ENCODE data around the gene XG.
"Not testable (repeated sequence)": the region's sequence is repeated elsewhere in the genome, so short reads cannot be mapped to it uniquely, and the experiment has no call there.

XG gene

DNA sequence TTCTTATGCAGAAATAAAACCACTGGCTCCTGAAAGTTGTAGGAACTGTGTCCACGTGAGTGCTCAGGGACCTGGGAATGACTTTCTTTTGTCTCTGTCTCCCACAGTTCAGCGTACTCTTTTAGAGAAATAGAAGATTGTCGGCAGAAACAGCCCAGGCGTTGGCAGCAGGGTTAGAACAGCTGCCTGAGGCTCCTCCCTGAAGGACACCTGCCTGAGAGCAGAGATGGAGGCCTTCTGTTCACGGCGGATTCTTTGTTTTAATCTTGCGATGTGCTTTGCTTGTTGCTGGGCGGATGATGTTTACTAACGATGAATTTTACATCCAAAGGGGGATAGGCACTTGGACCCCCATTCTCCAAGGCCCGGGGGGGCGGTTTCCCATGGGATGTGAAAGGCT is 11.2 kb upstream of the XG start:
- H3K36me3 Mint-ChIP-seq (ENCODE audit: low read depth): peaks cover 62% of the 10 kb centered on the region
- H3K27me3 Mint-ChIP-seq (ENCODE audit: low read depth): no peaks in the 10 kb centered on the region
- no peaks in the 10 kb centered on the region for H3K9me3 Mint-ChIP-seq
- peaks cover under 1% of the 10 kb centered on the region for H3K4me1 Mint-ChIP-seq
- no peak for TF ChIP-seq CTCF (IDR thresholded peaks at IDR 0.05; ENCODE audit: unreplicated experiment in 3 of 3)
- H3K4me3 Mint-ChIP-seq: no peak overlapping the region
- no peak overlapping the region for H3K27ac Mint-ChIP-seq

GRCh38 chrX:2741386-2741785 is 10.5 kb upstream of the XG start:
- H3K27ac Mint-ChIP-seq: no peak overlapping the region

DNA sequence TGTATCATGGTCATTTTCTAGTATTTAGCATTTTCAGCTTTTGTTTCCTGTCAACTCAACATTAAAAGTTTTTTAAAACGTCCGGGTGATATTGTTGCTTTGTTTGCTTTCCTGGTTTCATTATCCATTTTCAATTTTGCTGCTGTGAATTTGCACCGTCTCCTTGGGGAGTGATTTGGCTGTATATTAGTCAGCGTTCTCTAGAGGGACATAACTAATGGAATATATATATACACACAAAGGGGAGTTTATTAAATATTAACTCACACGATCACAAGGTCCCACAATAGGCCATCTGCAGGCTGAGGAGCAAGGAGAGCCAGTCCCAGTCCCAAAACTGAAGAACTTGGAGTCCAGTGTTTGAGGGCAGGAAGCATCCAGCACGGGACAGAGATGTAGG is 5.6 kb upstream of the XG start:
- peak overlapping the region; percentile 0 to 84 (median 41) for H3K27ac Mint-ChIP-seq
- not testable (repeated sequence) for H3K4me3 Mint-ChIP-seq; H3K9me3 Mint-ChIP-seq; H3K27me3 Mint-ChIP-seq (ENCODE audit: low read depth)
- H3K4me1 Mint-ChIP-seq: peaks cover 10% of the 10 kb centered on the region
- H3K36me3 Mint-ChIP-seq (ENCODE audit: low read depth): peaks cover 28% of the 10 kb centered on the region

More at GRCh38 chrX:2741386-2741785, 10.5 kb upstream of the XG start:
- Mint-ChIP-seq H3K27me3 (ENCODE audit: low read depth) (no peaks in the 10 kb centered on the region), H3K4me3 (no peak overlapping the region), H3K36me3 (ENCODE audit: low read depth) (peaks cover 62% of the 10 kb centered on the region), H3K9me3 (no peaks in the 10 kb centered on the region), H3K4me1 (peaks cover 7% of the 10 kb centered on the region)
- no peak for TF ChIP-seq CTCF (IDR thresholded peaks at IDR 0.05; ENCODE audit: unreplicated experiment in 3 of 3)

DNA sequence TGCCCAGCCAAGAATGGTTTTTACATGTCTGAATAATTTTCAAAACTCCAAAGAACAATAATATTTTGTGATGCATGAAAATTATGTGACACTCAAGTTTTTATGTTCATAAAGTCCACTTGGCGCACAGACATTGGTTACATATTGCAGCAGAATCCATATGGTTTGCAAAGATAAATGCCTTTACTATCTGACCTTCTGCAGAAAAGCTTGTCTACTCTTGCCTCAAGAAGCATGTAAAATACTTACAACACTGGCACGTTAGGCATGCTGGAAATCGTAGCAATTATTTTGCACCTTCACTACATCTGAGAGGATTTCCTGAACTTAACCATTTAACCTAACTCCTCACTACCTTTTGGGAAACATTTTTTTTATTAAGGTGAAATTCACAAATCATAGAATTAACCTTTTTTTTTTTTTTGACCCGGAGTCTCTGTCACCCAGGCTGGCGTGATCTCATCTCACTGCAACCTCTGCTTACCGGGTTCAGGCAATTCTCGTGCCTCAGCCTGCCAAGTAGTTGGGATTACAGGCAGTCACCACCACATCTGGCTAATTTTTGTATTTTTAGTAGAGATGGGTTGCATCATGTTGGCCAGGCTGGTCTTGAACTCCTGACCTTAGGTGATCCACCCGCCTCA is 3.5 kb upstream of the XG start:
- TF ChIP-seq CTCF (IDR thresholded peaks at IDR 0.05; ENCODE audit: unreplicated experiment in 3 of 3): no peak
- H3K4me1 Mint-ChIP-seq: peaks cover 10% of the 10 kb centered on the region
- H3K36me3 Mint-ChIP-seq (ENCODE audit: low read depth): peaks cover 14% of the 10 kb centered on the region
- peak overlapping the region in 1 of 3 experiments; percentile 28 for H3K27ac Mint-ChIP-seq
- no peaks in the 10 kb centered on the region for H3K27me3 Mint-ChIP-seq (ENCODE audit: low read depth)
- H3K9me3 Mint-ChIP-seq: no peaks in the 10 kb centered on the region
- H3K4me3 Mint-ChIP-seq: no peak overlapping the region

- H3K27me3 Mint-ChIP-seq (ENCODE audit: low read depth): no peaks in the 10 kb centered on the region
- no peak overlapping the region for H3K4me3 Mint-ChIP-seq
- H3K27ac Mint-ChIP-seq: no peak overlapping the region
- no peaks in the 10 kb centered on the region for H3K9me3 Mint-ChIP-seq
- peaks cover 10% of the 10 kb centered on the region for H3K36me3 Mint-ChIP-seq (ENCODE audit: low read depth)
- no peak for TF ChIP-seq CTCF (IDR thresholded peaks at IDR 0.05; ENCODE audit: unreplicated experiment in 3 of 3)
- H3K4me1 Mint-ChIP-seq: peaks cover 10% of the 10 kb centered on the region
These were observed 3.0 kb upstream of the XG start for GRCh38 chrX:2748815-2749188.

DNA sequence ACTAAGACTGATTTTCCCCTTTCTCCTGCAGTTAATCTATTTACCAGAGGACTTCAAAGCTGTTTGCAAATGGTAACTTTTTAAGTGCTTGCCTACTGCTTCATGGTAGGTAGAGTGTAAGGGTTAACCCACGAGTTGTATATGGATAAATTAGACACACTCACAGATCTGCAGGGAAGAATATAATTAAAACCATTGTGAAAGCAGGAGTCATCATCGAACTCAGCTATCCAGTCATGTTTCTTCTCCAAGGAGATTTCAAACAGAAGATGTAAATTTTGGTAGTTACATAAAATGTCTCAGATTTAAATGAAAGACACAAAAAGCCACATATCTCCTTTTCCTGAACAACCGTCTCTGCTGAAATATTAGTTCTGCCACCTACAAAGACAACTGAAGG is 549 bp upstream of the XG start:
- H3K27me3 Mint-ChIP-seq (ENCODE audit: low read depth): no peaks in the 10 kb centered on the region
- TF ChIP-seq CTCF (IDR thresholded peaks at IDR 0.05; ENCODE audit: unreplicated experiment in 3 of 3): no peak
- no peaks in the 10 kb centered on the region for H3K36me3 Mint-ChIP-seq (ENCODE audit: low read depth)
- H3K9me3 Mint-ChIP-seq: no peaks in the 10 kb centered on the region
- H3K4me3 Mint-ChIP-seq: no peak overlapping the region
- H3K27ac Mint-ChIP-seq: no peak overlapping the region
- H3K4me1 Mint-ChIP-seq: peaks cover 4% of the 10 kb centered on the region

DNA sequence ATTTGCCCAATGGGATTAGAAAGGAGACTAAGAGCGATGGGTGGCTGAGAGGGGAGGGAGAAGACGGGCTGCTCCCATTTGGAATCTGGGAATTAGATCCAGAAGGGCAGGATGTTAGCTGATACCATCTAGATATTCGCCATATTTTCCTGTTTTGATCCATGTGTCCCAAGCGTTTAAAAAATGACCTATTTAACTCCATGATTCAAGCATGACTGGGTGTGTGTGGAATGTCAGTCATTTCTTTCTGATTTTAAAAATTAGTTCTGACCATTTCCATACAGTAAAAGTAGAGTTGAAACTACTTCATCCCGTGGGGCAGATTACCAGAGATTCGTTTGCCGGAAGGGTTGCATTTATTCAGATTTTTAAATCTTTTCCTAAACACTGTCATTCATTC is 601 bp downstream of the XG start:
- not testable (repeated sequence) for H3K27ac Mint-ChIP-seq, H3K9me3 Mint-ChIP-seq

GRCh38 chrX:2755163-2755715 is 3.4 kb downstream of the XG start:
- not testable (repeated sequence) for H3K27me3 Mint-ChIP-seq (ENCODE audit: low read depth); H3K4me1 Mint-ChIP-seq; H3K9me3 Mint-ChIP-seq; H3K36me3 Mint-ChIP-seq (ENCODE audit: low read depth); H3K4me3 Mint-ChIP-seq; H3K27ac Mint-ChIP-seq

More for the DNA sequence above, 601 bp downstream of the XG start:
- not testable (repeated sequence) for H3K4me3 Mint-ChIP-seq; H3K36me3 Mint-ChIP-seq (ENCODE audit: low read depth); H3K4me1 Mint-ChIP-seq; H3K27me3 Mint-ChIP-seq (ENCODE audit: low read depth)
